PC-9 (cell line): ENCODE results near the gene GALNT16.

Experiments used
- EZH2 ChIP-seq: fragments of 200-600 bp; sonication (generic); IDR thresholded peaks from 2 replicates; pipeline ENCODE4 v1.8.0; 2017; ENCODE audit warnings: antibody characterized with exemption, low read depth
- TF ChIP-seq, protein P1 (sequence below): fragments of 200-600 bp; sonication (generic); conservative IDR thresholded peaks from 2 replicates; pipeline ENCODE4 v1.6.1; 2017; ENCODE audit warnings: mixed run types, antibody characterized with exemption, mild to moderate bottlenecking, moderate library complexity

DNA sequence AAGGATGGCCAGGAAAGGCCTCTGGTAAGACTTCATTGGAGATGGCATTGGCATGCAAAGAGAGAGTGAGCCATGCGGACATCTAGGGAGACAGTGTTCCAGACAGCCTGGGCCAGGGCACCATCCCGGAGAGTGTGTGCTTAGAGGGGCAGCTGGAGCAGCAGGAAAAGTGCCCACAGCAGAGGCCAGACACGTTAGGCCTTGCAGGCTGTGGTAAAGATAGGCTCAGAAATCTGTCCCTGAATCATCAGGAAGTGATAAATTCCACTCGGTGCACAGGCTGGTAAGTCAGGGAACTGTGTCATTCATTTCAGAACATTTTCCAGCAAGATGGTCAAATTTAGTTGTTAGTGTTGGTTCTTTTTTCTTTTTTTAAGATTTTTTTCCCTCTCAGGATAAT lies 8.8 kb downstream of the GALNT16 start:
- TF ChIP-seq, protein P1, sequence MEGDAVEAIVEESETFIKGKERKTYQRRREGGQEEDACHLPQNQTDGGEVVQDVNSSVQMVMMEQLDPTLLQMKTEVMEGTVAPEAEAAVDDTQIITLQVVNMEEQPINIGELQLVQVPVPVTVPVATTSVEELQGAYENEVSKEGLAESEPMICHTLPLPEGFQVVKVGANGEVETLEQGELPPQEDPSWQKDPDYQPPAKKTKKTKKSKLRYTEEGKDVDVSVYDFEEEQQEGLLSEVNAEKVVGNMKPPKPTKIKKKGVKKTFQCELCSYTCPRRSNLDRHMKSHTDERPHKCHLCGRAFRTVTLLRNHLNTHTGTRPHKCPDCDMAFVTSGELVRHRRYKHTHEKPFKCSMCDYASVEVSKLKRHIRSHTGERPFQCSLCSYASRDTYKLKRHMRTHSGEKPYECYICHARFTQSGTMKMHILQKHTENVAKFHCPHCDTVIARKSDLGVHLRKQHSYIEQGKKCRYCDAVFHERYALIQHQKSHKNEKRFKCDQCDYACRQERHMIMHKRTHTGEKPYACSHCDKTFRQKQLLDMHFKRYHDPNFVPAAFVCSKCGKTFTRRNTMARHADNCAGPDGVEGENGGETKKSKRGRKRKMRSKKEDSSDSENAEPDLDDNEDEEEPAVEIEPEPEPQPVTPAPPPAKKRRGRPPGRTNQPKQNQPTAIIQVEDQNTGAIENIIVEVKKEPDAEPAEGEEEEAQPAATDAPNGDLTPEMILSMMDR = no peak
- no peak for TF ChIP-seq EZH2
